OCI-LY7 (cell line): Measurements from ENCODE around the gene APOC1.
"Not testable (repeated sequence)": the region's sequence is repeated elsewhere in the genome, so short reads cannot be mapped to it uniquely, and the experiment has no call there.

Experiments used
- EZH2phosphoT487 ChIP-seq: fragments of 200-600 bp; sonication (generic); IDR thresholded peaks from 2 replicates; pipeline ENCODE4 v1.6.1; 2018; ENCODE audit warnings: low read depth, borderline replicate concordance, mild to moderate bottlenecking, mixed run types, antibody characterized with exemption, low read length, moderate library complexity, mixed read lengths
- TF ChIP-seq, protein P1 (sequence below): fragments of 200-600 bp; sonication (generic); conservative IDR thresholded peaks from 2 replicates; pipeline ENCODE4 v1.5.1; 2014; ENCODE audit warnings: mild to moderate bottlenecking, antibody characterized with exemption, low read length, moderate library complexity, mixed read lengths

GRCh38 chr19:44882619-44883397 lies 31.6 kb upstream of the APOC1 start:
- TF ChIP-seq, protein P1, sequence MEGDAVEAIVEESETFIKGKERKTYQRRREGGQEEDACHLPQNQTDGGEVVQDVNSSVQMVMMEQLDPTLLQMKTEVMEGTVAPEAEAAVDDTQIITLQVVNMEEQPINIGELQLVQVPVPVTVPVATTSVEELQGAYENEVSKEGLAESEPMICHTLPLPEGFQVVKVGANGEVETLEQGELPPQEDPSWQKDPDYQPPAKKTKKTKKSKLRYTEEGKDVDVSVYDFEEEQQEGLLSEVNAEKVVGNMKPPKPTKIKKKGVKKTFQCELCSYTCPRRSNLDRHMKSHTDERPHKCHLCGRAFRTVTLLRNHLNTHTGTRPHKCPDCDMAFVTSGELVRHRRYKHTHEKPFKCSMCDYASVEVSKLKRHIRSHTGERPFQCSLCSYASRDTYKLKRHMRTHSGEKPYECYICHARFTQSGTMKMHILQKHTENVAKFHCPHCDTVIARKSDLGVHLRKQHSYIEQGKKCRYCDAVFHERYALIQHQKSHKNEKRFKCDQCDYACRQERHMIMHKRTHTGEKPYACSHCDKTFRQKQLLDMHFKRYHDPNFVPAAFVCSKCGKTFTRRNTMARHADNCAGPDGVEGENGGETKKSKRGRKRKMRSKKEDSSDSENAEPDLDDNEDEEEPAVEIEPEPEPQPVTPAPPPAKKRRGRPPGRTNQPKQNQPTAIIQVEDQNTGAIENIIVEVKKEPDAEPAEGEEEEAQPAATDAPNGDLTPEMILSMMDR = not testable (repeated sequence)
- TF ChIP-seq EZH2phosphoT487 = not testable (repeated sequence)
